H1 (cell line): Measurements from ENCODE around the gene PLAA. TPM values are rescaled to one million over a fixed set of nuclear protein-coding genes. Genes with fewer than 3 reads are reported as not detected.

Experiments used
- CTCF ChIA-PET: fragments of 300-600 bp; sonication (Branson Sonifier 250); formaldehyde crosslinking; loops from one replicate; lab custom pipeline; 2021; ENCODE audit not compliant: partially characterized antibody; lab: Charles Lee
- POLR2A ChIA-PET: fragments of 300-600 bp; sonication (Branson Sonifier 250); formaldehyde crosslinking; loops from one replicate; lab custom pipeline; 2021; ENCODE audit warnings: inconsistent platforms; ENCODE audit not compliant: partially characterized antibody; lab: Charles Lee
- DNase-seq, 2 experiments: peaks; one replicate each; pipeline versions ENCODE4 v3.0.0 to v3.0.0-alpha.2; 2010 to 2022; ENCODE audit warnings: low spot score in 2 of 2, low read depth in 1 of 2, mixed read lengths in 1 of 2
- FAIRE-seq: peaks from 2 replicates; lab custom pipeline; 2011; peaks lifted over from hg19 to GRCh38; lab: Jason Lieb, UNC
- H2AFZ ChIP-seq: 2 replicates; pipeline ENCODE4 v1.8.1; 2012; ENCODE audit warnings: low read length, inconsistent platforms
- H2AK5ac ChIP-seq: 2 replicates; pipeline ENCODE4 v1.6.1; 2013; ENCODE audit warnings: low read depth, low read length
- H2BK120ac ChIP-seq: replicated peaks from 2 replicates; pipeline ENCODE3; 2013; ENCODE audit warnings: low read depth, low read length, inconsistent platforms
- H2BK12ac ChIP-seq: 2 replicates; pipeline ENCODE4 v1.6.1; 2013; ENCODE audit warnings: low read depth, low read length
- H2BK15ac ChIP-seq: 2 replicates; pipeline ENCODE4 v1.6.1; 2013; ENCODE audit warnings: low read length
- H2BK20ac ChIP-seq: 2 replicates; pipeline ENCODE4 v1.6.1; 2013; ENCODE audit warnings: low read length
- H2BK5ac ChIP-seq: 2 replicates; pipeline ENCODE4 v1.6.1; 2013; ENCODE audit warnings: low read depth, low read length
- H3K14ac ChIP-seq: 2 replicates; pipeline ENCODE4 v1.6.1; 2013; ENCODE audit warnings: inconsistent platforms; ENCODE audit not compliant: insufficient read length
- H3K18ac ChIP-seq: 2 replicates; pipeline ENCODE4 v1.6.1; 2013; ENCODE audit warnings: low read length; ENCODE audit errors: extremely low read depth
- H3K23ac ChIP-seq: 2 replicates; pipeline ENCODE4 v1.6.1; 2013; ENCODE audit warnings: inconsistent platforms; ENCODE audit not compliant: insufficient read length
- H3K23me2 ChIP-seq: 2 replicates; pipeline ENCODE4 v1.6.1; 2013; ENCODE audit warnings: low read depth, low read length
- H3K27ac ChIP-seq: 2 replicates; pipeline ENCODE4 v1.6.1; 2011; ENCODE audit warnings: low read depth, low read length, inconsistent platforms
- H3K27me3 ChIP-seq, 4 experiments: replicated peaks in 1 of 4; 1 replicate in 1 of 4; 2 replicates in 3 of 4; pipeline versions ENCODE4 v1.6.1 to v1.8.1; 2011 to 2013; ENCODE audit warnings: low read length in 3 of 4, mild to moderate bottlenecking in 3 of 4, inconsistent platforms in 2 of 4, mixed read lengths in 2 of 4, moderate library complexity in 1 of 4; ENCODE audit not compliant: control insufficient read depth in 3 of 4, insufficient read depth in 3 of 4; ENCODE audit errors: extremely low read depth in 1 of 4
- H3K36me3 ChIP-seq, 4 experiments: 2 replicates each; pipeline versions ENCODE4 v1.6.1 to v1.8.1; 2011 to 2013; ENCODE audit warnings: mild to moderate bottlenecking in 4 of 4, low read length in 3 of 4, moderate library complexity in 2 of 4, control low read depth in 1 of 4, inconsistent platforms in 1 of 4; ENCODE audit not compliant: insufficient read depth in 4 of 4, control insufficient read depth in 2 of 4
- H3K4ac ChIP-seq: replicated peaks from 2 replicates; pipeline ENCODE3; 2013; ENCODE audit warnings: low read length, low read depth, mixed read lengths, inconsistent platforms; ENCODE audit not compliant: insufficient read length
- H3K4me1 ChIP-seq, 4 experiments: replicated peaks in 1 of 4; 1 replicate in 1 of 4; 2 replicates in 3 of 4; pipeline versions ENCODE4 v1.6.1 to v1.8.1; 2011 to 2013; ENCODE audit warnings: low read length in 3 of 4, inconsistent platforms in 2 of 4, mixed read lengths in 1 of 4; ENCODE audit not compliant: insufficient read depth in 4 of 4, control insufficient read depth in 3 of 4
- H3K4me2 ChIP-seq, 2 experiments: 2 replicates each; pipeline versions ENCODE4 v1.6.1 to v1.8.1; 2011 to 2013; ENCODE audit warnings: low read depth in 2 of 2, low read length in 2 of 2, control low read depth in 1 of 2, inconsistent platforms in 1 of 2, mild to moderate bottlenecking in 1 of 2; ENCODE audit not compliant: insufficient read depth in 1 of 2
- H3K4me3 ChIP-seq, 4 experiments: fragments of 200-600, 300-600 bp in 1 of 4; sonication (generic), shearing (Covaris generic), sonication (Bioruptor Twin) in 1 of 4; 2 replicates each; pipeline versions ENCODE4 v1.5.1 to v1.8.1; 2011 to 2016; ENCODE audit warnings: low read length in 4 of 4, low read depth in 3 of 4, control low read depth in 2 of 4, inconsistent platforms in 2 of 4, mild to moderate bottlenecking in 2 of 4, mixed read lengths in 1 of 4, moderate library complexity in 1 of 4; ENCODE audit not compliant: insufficient read depth in 2 of 4; ENCODE audit errors: extremely low read depth in 1 of 4
- H3K56ac ChIP-seq: replicated peaks from 2 replicates; pipeline ENCODE3; 2013; ENCODE audit warnings: low read depth, mild to moderate bottlenecking, mixed read lengths, low read length, inconsistent platforms; ENCODE audit not compliant: insufficient read length
- H3K79me1 ChIP-seq: 2 replicates; pipeline ENCODE4 v1.6.1; 2013; ENCODE audit warnings: low read depth, low read length, control low read depth
- H3K79me2 ChIP-seq, 2 experiments: 2 replicates each; pipeline versions ENCODE4 v1.6.1 to v1.8.1; 2012 to 2013; ENCODE audit warnings: low read length in 2 of 2, mild to moderate bottlenecking in 2 of 2, inconsistent platforms in 1 of 2; ENCODE audit not compliant: insufficient read depth in 2 of 2, control insufficient read depth in 1 of 2
- H3K9ac ChIP-seq, 4 experiments: replicated peaks in 1 of 4; 1 replicate in 1 of 4; 2 replicates in 3 of 4; pipeline versions ENCODE4 v1.6.1 to v1.8.1; 2011 to 2013; ENCODE audit warnings: low read depth in 3 of 4, low read length in 3 of 4, control low read depth in 2 of 4, mild to moderate bottlenecking in 2 of 4, moderate library complexity in 2 of 4, inconsistent platforms in 1 of 4; ENCODE audit errors: extremely low read depth in 1 of 4
- H3K9me3 ChIP-seq, 2 experiments: 2 replicates each; pipeline versions ENCODE4 v1.6.1 to v1.8.1; 2012 to 2013; ENCODE audit warnings: mild to moderate bottlenecking in 2 of 2, moderate library complexity in 2 of 2, control low read depth in 1 of 2, inconsistent platforms in 1 of 2, low read depth in 1 of 2, low read length in 1 of 2, mixed read lengths in 1 of 2; ENCODE audit not compliant: insufficient read depth in 2 of 2
- H4K20me1 ChIP-seq, 2 experiments: replicated peaks in 1 of 2; 2 replicates each; pipeline versions ENCODE3 to v1.8.1; 2011 to 2013; ENCODE audit warnings: inconsistent platforms in 2 of 2, low read length in 2 of 2, mild to moderate bottlenecking in 1 of 2; ENCODE audit not compliant: insufficient read depth in 2 of 2, control insufficient read depth in 1 of 2
- H4K5ac ChIP-seq: 2 replicates; pipeline ENCODE4 v1.6.1; 2013; ENCODE audit warnings: low read length, low read depth, mixed read lengths, inconsistent platforms; ENCODE audit not compliant: insufficient read length
- H4K8ac ChIP-seq: 2 replicates; pipeline ENCODE4 v1.8.0; 2013; ENCODE audit warnings: mild to moderate bottlenecking, moderate library complexity, low read length, inconsistent platforms; ENCODE audit not compliant: insufficient read depth; ENCODE audit errors: extremely low read depth
- H4K91ac ChIP-seq: replicated peaks from 2 replicates; pipeline ENCODE3; 2013; ENCODE audit warnings: low read length, mixed read lengths, inconsistent platforms; ENCODE audit not compliant: insufficient read length
- BACH1 ChIP-seq: IDR thresholded peaks from 2 replicates; pipeline ENCODE4 v1.6.1; 2012; ENCODE audit warnings: low read length, improper control_type of control experiment
- BRCA1 ChIP-seq: IDR thresholded peaks from 2 replicates; pipeline ENCODE4 v1.6.1; 2012; ENCODE audit warnings: low read depth, low read length, improper control_type of control experiment
- CBX8 ChIP-seq: fragments of 300-800, 300-1000 bp; sonication (generic); IDR thresholded peaks from 2 replicates; pipeline ENCODE4 v1.7.1; 2016; ENCODE audit warnings: low read depth, low read length, borderline replicate concordance
- CHD1 ChIP-seq: IDR thresholded peaks from 2 replicates; pipeline ENCODE4 v1.6.1; 2012; ENCODE audit warnings: low read depth, low read length, improper control_type of control experiment
- CHD2 ChIP-seq: IDR thresholded peaks from 2 replicates; pipeline ENCODE4 v1.6.1; 2012; ENCODE audit warnings: low read length, improper control_type of control experiment
- EZH2 ChIP-seq: fragments of 200-600 bp; sonication (generic); IDR thresholded peaks from 2 replicates; pipeline ENCODE4 v1.7.1; 2012; ENCODE audit warnings: low read depth, mild to moderate bottlenecking, moderate library complexity, low read length, inconsistent platforms; ENCODE audit not compliant: severe bottlenecking
- GTF2F1 ChIP-seq: IDR thresholded peaks from 2 replicates; pipeline ENCODE4 v1.6.1; 2012; ENCODE audit warnings: low read depth, low read length, improper control_type of control experiment, borderline replicate concordance
- RBBP5 ChIP-seq: IDR thresholded peaks from 2 replicates; pipeline ENCODE4 v1.7.1; 2012; ENCODE audit warnings: low read depth, mild to moderate bottlenecking, inconsistent platforms, low read length, moderate library complexity, borderline replicate concordance
- SRF ChIP-seq: IDR thresholded peaks from 2 replicates; pipeline ENCODE4 v1.6.1; 2011; ENCODE audit warnings: mild to moderate bottlenecking, low read depth, low read length, moderate library complexity
- TBP ChIP-seq: IDR thresholded peaks from 2 replicates; pipeline ENCODE4 v1.6.1; 2011; ENCODE audit warnings: low read depth, low read length, improper control_type of control experiment
- ZNF274 ChIP-seq: IDR thresholded peaks from 2 replicates; pipeline ENCODE4 v1.7.0; 2012; ENCODE audit warnings: low read length, borderline replicate concordance; ENCODE audit errors: extremely low read depth
- WGBS, 2 experiments: shearing (Covaris generic) in 1 of 2; methylation state at CpG; one replicate each; pipeline versions ENCODE4 v1.1.6 to v1.1.7; 2013 to 2015; ENCODE audit warnings: low lambda C conversion rate in 2 of 2, mixed read lengths in 2 of 2, inconsistent platforms in 1 of 2, low coverage in 1 of 2, missing lambda C conversion rate in 1 of 2; ENCODE audit not compliant: insufficient replicate concordance in 2 of 2, insufficient coverage in 1 of 2, insufficient read length in 1 of 2; ENCODE audit errors: extremely low coverage in 1 of 2, missing lambda C conversion rate in 1 of 2; 5-methylcytosine and 5-hydroxymethylcytosine counted together
- polyA plus RNA-seq, 7 experiments: library from polyadenylated mRNA; depleted of rRNA in 3 of 7; stranded (reverse) in 5 of 7; unstranded in 2 of 7; fragments of >200 nt in 5 of 7; fragments of 200-250 nt in 2 of 7; gene quantifications; 1 replicate in 5 of 7; 2 replicates in 1 of 7; 4 replicates in 1 of 7; pipeline versions ENCODE4 v1.2.1 to v1.2.3, GENCODE V29; 2011 to 2013; ENCODE audit warnings: missing spikeins in 2 of 7, mixed read lengths in 2 of 7
- total RNA-seq: library from RNA; stranded (reverse); fragmentation: NEBNext Ultra II Directional; extraction: Animal tissue kit (Norgen Biotek cat#: 25700); gene quantifications from 2 replicates; pipeline ENCODE4 v1.2.1, GENCODE V29; 2021

PLAA gene
- total and polyA plus RNA-seq, 2 of the 8 experiments (the other 6 are each of a cell fraction or from before 2014, with no cell fraction given) = 19.2 to 64.2 TPM

DNA sequence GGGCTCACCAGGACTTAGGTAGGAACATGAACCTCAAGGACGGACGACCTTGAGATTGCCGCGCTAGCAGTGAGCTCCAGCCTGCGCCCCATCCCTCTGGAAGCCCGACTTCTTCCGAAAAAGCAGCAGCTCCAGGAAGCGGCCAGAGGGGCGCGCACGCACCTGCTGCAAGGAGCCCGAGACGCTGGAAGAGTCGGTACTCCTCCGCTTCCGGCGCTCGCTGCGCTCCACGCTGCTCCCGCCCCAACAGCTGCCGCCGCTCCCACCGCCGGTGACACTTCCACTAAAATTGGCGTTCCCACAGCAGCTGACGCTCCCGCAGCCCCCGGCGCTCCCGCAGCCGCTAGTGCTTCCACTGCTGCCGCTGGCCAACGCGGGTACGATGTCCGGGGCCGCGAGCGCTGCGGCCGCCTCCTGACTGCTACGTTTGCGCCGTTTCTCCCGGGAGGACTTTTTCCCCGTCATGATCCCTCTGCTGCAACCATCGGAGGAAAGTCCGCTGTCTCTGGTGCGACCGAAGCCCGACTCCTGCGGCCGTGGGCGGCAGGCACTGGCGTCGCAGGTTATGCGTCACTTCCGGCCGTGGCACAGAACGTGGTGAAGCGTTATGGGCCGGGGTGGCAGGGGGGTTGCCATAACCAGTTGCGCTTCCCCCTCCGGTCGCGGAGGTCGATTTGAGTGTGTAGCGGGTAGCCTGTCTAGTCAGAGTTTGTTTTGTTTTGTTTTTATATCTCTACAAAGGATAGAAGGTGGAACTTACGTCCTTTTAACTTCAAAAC is 54.6 kb downstream of the PLAA start, which contains the start of gene CAAP1:
Gene CAAP1 (minus strand): TSS at position 552 of the 779 bp plus-strand sequence. CDS start 87 bp downstream, at position 465.
- Histone ChIP-seq H3K23ac (no peak within 1 kb of the TSS), H3K4me1 (peaks cover 0 to 3% (median 2%) of the 10 kb centered on the region in 4 experiments; a peak in 1 of 7 replicates), H3K18ac (peak within 1 kb of the TSS; percentile 89), H2BK5ac (peak within 1 kb of the TSS; percentile 95), H4K91ac (peak within 1 kb of the TSS; percentile 77), H2AFZ (peak within 1 kb of the TSS; percentile 87; the same call in 1 of the 2 replicates), H3K79me2 (peaks cover 11 to 45% of the 10 kb centered on the region in 2 experiments), H3K4ac (no peak within 1 kb of the TSS), H2BK20ac (no peak within 1 kb of the TSS), H2BK15ac (no peak within 1 kb of the TSS), H3K36me3 (no peaks in the 10 kb centered on the region; a peak in 1 of 8 replicates), H4K20me1 (peaks cover 0 to 1% of the 10 kb centered on the region in 2 experiments), H3K9me3 (no peaks in the 10 kb centered on the region), H2BK12ac (no peak within 1 kb of the TSS; the same call in 1 of the 2 replicates), H2AK5ac (0 out of 2 replicates have a peak within 1 kb of the TSS, but pooled peaks have one; percentile 10), H4K8ac (peak within 1 kb of the TSS; percentile 98), H3K27ac (peak within 1 kb of the TSS; percentile 96), H3K4me2 (peak within 1 kb of the TSS; percentile 64 to 76), H3K23me2 (peaks cover 4% of the 10 kb centered on the region), H3K56ac (peak within 1 kb of the TSS; percentile 80), H3K79me1 (no peaks in the 10 kb centered on the region), H3K4me3 (peak within 1 kb of the TSS; percentile 88 to 99 (median 92)), H4K5ac (peak within 1 kb of the TSS; percentile 90), H2BK120ac (no peak within 1 kb of the TSS), H3K14ac (no peak within 1 kb of the TSS), H3K9ac (peak within 1 kb of the TSS; percentile 93 to 98 (median 96)), H3K27me3 (no peaks in the 10 kb centered on the region)
- ChIA-PET POLR2A (interaction anchor here (0.7 to 5.2 kb wide), 18 partner anchors 10 to 256 kb away, joined by 3 to 39 read pairs (median 4); partner anchors contain the start of genes IFT74 and PLAA), CTCF (interaction anchor here (0.5 to 3.0 kb wide), 12 partner anchors 16 to 194 kb away, joined by 3 to 23 read pairs (median 3); no protein-coding TSS in a partner anchor)
- 1% methylated on average over 62 of the region's 70 CpGs; no CpG with 5 or more reads in 1 of the 2 experiments for WGBS, 2 experiments
- FAIRE-seq (no peak), DNase-seq (peak; percentile 65 to 91)
- TF ChIP-seq EZH2 = no peak
- no peak; the same call in 1 of the 2 replicates for TF ChIP-seq BRCA1
- no peak for TF ChIP-seq CHD2
- TF ChIP-seq CHD1 = peak; percentile 17; the same call in 1 of the 2 replicates
- TF ChIP-seq BACH1 = no peak
- TF ChIP-seq CBX8 = no peak
- peak; percentile 77 for TF ChIP-seq GTF2F1
- TF ChIP-seq ZNF274 = no peak
- TF ChIP-seq TBP = peak; percentile 95
- TF ChIP-seq RBBP5 = peak; percentile 100
- peak; percentile 71; the same call in 1 of the 2 replicates for TF ChIP-seq SRF
